HFF-Myc (cell line): ENCODE results near the gene DDHD1.
"Not testable (repeated sequence)": the region's sequence is repeated elsewhere in the genome, so short reads cannot be mapped to it uniquely, and the experiment has no call there.

Experiments
- DNase-seq: peaks from one replicate; pipeline ENCODE4 v3.0.0-alpha.2; 2011; ENCODE audit warnings: low read depth; ENCODE audit errors: extremely low read depth
- H3K4me3 ChIP-seq: replicated peaks from 2 replicates; pipeline ENCODE4 v1.5.1; 2011; ENCODE audit warnings: low read depth, mild to moderate bottlenecking, control low read depth, low read length
- TF ChIP-seq, protein P1 (sequence below): IDR thresholded peaks from 2 replicates; pipeline ENCODE4 v1.5.1; 2012; ENCODE audit warnings: mild to moderate bottlenecking, low read depth, low read length, control low read depth; ENCODE audit errors: missing control alignments

The DDHD1 gene

DNA sequence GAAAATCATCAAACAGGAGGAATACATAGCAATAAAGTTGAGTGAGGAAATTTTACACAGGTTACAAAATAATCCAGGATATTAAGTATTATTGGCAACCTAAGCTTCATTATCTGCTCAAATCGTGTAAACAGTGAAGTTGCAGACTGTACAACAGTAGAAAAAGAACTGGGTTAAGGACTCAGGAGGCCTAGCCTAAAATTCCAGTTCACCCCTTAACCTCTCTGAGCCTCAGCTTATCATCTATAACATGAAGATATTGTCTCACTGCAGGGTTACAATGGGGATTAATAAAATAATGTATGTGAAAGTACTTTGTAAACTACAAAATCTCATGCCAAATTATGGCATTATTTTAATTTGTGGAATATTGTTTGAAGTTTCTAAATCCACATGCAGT, 26.0 kb downstream of the DDHD1 start:
- no peak overlapping the region for H3K4me3 ChIP-seq
- no peak for DNase-seq
- TF ChIP-seq, protein P1, sequence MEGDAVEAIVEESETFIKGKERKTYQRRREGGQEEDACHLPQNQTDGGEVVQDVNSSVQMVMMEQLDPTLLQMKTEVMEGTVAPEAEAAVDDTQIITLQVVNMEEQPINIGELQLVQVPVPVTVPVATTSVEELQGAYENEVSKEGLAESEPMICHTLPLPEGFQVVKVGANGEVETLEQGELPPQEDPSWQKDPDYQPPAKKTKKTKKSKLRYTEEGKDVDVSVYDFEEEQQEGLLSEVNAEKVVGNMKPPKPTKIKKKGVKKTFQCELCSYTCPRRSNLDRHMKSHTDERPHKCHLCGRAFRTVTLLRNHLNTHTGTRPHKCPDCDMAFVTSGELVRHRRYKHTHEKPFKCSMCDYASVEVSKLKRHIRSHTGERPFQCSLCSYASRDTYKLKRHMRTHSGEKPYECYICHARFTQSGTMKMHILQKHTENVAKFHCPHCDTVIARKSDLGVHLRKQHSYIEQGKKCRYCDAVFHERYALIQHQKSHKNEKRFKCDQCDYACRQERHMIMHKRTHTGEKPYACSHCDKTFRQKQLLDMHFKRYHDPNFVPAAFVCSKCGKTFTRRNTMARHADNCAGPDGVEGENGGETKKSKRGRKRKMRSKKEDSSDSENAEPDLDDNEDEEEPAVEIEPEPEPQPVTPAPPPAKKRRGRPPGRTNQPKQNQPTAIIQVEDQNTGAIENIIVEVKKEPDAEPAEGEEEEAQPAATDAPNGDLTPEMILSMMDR, result no peak

DNA sequence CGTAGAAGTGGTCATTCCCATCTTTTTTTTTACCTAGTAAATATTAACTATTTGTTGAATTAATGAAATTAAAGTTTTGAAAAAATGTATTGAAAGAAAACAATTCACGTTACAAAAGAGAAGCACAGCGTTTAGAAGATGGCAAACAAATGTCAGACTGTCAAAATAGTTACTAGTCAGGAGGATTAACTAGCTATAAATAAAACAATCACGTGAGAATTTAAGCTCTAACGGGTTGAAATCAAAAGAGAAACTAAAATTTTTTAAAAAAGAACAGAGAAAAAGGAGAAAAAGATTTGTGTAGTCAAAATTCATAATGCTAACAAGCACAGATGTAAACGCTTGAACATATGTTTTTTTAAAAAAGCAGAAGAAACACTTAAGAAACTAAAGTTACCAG, 26.4 kb downstream of the DDHD1 start:
- no peak for DNase-seq
- no peak overlapping the region for H3K4me3 ChIP-seq
- TF ChIP-seq, protein P1, result no peak

DNA sequence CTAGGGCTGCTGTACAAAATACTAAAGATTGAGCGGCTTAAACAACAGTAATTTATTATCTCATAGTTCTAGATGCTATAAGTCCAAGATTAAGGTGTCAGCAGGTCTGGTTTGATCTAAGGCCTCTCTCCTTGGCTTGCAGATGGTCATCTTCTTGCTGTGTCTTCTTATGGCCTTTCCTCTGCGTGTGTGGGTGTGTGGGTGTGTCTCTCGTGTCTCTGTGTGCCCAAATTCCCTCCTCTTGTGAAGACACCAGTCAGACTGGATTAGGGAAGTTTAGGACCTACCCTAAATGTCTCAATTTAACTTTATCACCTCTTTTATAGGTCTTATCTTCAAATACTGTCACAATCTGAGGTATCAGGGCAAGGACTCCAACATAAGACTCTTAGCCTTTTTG, 28.3 kb downstream of the DDHD1 start:
- DNase-seq, result no peak
- TF ChIP-seq, protein P1, result no peak

DNA sequence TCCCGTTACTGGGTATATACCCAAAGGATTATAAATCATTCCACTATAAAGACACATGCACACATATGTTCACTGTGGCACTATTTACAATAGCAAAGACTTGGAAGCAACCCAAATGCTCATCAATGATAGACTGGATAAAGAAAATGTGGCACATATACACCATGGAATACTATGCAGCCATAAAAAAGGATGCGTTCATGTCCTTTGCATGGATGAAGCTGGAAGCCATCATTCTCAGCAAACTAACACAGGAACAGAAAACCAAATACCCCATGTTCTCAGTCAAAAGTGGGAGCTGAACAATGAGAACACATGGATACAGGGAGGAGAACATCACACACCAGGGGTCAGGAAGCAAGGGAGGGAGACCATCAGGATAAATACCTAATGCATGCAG, 31.7 kb downstream of the DDHD1 start:
- DNase-seq, H3K4me3 ChIP-seq: not testable (repeated sequence)

More for the DNA sequence above, 28.3 kb downstream of the DDHD1 start:
- no peak overlapping the region for H3K4me3 ChIP-seq

DNA sequence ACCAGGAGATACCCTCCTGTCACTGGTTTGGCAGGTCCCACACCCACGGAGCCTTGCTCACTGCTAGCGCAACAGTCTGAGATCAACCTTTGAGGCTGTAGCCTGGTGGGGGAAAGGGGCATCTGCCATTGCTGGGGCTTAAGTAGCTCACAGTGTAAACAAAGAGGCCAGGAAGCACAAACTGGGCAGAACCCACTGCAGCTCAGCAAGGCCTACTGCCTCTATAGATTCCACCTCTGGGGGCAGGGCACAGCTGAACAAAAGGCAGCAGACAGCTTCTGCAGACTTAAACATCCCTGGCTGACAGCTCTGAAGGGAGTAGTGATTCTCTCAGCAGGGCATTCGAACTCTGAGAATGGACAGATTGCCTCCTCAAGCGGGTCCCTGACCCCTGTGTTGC, 35.6 kb downstream of the DDHD1 start:
- DNase-seq, H3K4me3 ChIP-seq: not testable (repeated sequence)

DNA sequence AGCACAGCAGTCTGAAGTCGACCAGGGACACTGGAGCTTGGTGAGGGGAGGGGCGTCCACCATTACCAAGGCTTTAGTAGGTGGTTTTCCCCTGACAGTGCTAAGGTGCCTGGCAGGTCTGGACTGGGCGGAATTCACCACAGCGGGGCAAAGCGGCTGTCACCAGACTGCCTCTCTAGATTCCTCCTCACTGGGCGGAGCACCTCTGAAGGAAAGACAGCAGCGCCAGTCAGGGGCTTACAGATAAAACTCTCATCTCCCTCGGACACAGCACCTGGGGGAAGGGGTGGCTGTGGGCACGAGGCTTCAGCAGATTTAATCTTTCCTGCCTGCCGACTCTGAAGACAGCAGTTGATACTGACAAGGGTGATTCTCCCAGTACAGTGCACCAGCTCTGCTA, 39.1 kb downstream of the DDHD1 start:
- DNase-seq, result no peak
- TF ChIP-seq, protein P1, result no peak
- H3K4me3 ChIP-seq, result no peak overlapping the region

DNA sequence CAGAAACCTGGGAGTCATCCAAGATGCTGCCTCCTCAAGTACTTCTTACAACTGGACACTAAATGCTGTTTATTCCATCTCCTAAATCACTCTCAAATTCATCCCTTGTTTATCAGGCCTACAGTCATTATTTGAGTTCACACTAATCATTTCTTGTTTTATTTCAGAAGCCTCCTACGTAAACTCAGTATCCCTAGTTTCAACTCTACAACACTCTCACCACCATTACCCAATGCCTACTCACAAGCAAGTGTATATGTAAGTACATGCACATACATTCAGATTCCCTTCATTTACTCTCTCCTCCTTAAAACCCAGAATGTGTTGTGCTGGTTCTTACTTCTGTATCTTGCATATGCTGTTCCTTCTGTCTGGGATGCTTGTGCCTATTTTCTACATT, 43.0 kb downstream of the DDHD1 start:
- H3K4me3 ChIP-seq, result no peak overlapping the region
- TF ChIP-seq, protein P1, result no peak

DNA sequence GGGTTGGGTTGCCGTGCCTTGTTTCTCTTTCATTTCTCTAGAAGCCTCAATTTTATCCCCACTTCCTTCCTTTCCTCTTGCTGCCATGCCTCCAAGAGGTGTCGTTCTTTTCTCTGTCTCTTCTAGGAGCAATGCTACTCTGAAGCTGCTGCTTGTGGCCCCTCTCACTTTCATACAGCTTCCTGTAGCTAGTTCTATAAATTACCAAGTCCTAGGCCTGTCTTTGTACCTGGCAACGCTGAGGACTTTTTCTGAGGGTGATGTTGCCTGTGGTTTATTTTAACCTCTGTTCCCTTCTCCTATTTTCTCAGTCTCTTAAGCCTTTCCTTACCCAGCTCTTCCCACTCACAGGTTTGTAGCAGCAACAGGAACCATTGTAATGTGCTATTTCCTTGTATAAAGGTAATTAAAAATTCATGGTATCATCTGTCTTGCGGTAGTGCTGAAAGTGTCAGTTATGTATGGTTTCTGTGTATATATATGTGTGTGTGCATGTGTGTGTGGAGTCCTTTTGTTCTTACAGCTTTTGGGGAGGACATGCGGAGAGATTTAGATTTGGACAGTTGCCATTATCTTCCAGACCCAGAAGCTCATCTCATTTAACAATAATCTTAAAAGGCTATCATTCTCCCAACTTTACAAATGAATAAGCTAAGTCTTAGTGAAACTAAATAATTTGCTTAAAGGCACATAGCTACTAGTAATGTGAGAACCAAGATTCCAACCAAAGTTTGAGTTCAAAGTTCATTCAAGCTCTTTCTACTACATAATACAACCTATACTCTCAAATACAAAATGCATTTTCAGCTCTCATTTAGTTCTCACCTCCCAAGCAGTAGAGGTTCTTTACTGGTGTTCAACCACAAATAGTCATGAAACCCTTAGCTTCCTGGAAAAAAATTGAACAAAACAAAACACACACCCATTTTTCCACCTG, 43.8 kb downstream of the DDHD1 start:
- no peak overlapping the region for H3K4me3 ChIP-seq
- DNase-seq, result no peak
- TF ChIP-seq, protein P1, result no peak

More for the DNA sequence above, 43.0 kb downstream of the DDHD1 start:
- DNase-seq, result no peak
